Keratinocyte (primary cell): Measurements from ENCODE around the gene CADM2. TPM values are rescaled to one million over a fixed set of nuclear protein-coding genes. Genes with fewer than 3 reads are reported as not detected.

Source experiments
- DNase-seq: peaks from one replicate; pipeline ENCODE4 v3.0.0-alpha.2; 2011; ENCODE audit warnings: low read depth, missing footprints, low spot score
- FAIRE-seq: peaks from 2 replicates; lab custom pipeline; 2011; peaks lifted over from hg19 to GRCh38; lab: Jason Lieb, UNC
- H2AFZ ChIP-seq: 2 replicates; pipeline ENCODE4 v1.6.0; 2012; ENCODE audit warnings: low read length, control low read depth, inconsistent platforms; ENCODE audit not compliant: control insufficient read depth
- H3K27ac ChIP-seq: 2 replicates; pipeline ENCODE4 v1.5.1; 2011; ENCODE audit warnings: low read length; ENCODE audit not compliant: control insufficient read depth, insufficient read depth
- H3K27me3 ChIP-seq: 3 replicates; pipeline ENCODE4 v1.6.0; 2011; ENCODE audit warnings: low read length; ENCODE audit not compliant: control insufficient read depth, insufficient read depth; ENCODE audit errors: extremely low read depth
- H3K36me3 ChIP-seq, 2 experiments: 2 replicates in 1 of 2; 3 replicates in 1 of 2; pipeline ENCODE4 v1.5.1; 2011; ENCODE audit warnings: low read length in 2 of 2, mild to moderate bottlenecking in 1 of 2; ENCODE audit not compliant: control insufficient read depth in 2 of 2, insufficient read depth in 2 of 2; ENCODE audit errors: extremely low read depth in 1 of 2
- H3K4me1 ChIP-seq: 3 replicates; pipeline ENCODE4 v1.5.1; 2011; ENCODE audit warnings: low read length; ENCODE audit not compliant: control insufficient read depth, insufficient read depth; ENCODE audit errors: extremely low read depth
- H3K4me2 ChIP-seq: 3 replicates; pipeline ENCODE4 v1.6.0; 2011; ENCODE audit warnings: low read depth, low read length; ENCODE audit not compliant: control insufficient read depth, insufficient read depth; ENCODE audit errors: extremely low read depth
- H3K4me3 ChIP-seq, 3 experiments: fragments of 200-600 bp in 1 of 3; sonication (generic) in 1 of 3; 2 replicates in 2 of 3; 3 replicates in 1 of 3; pipeline ENCODE4 v1.5.1; 2011 to 2016; ENCODE audit warnings: low read length in 3 of 3, mild to moderate bottlenecking in 3 of 3, control low read depth in 2 of 3, inconsistent platforms in 1 of 3, low read depth in 1 of 3, mixed read lengths in 1 of 3, mixed run types in 1 of 3, moderate library complexity in 1 of 3; ENCODE audit not compliant: control insufficient read depth in 2 of 3, insufficient read depth in 2 of 3; ENCODE audit errors: extremely low read depth in 1 of 3
- H3K79me2 ChIP-seq: 2 replicates; pipeline ENCODE4 v1.6.0; 2012; ENCODE audit warnings: low read length; ENCODE audit not compliant: control insufficient read depth, insufficient read depth
- H3K9ac ChIP-seq: 3 replicates; pipeline ENCODE4 v1.6.0; 2011; ENCODE audit warnings: low read length; ENCODE audit not compliant: control insufficient read depth, insufficient read depth; ENCODE audit errors: extremely low read depth
- H3K9me1 ChIP-seq: 3 replicates; pipeline ENCODE4 v1.6.0; 2011; ENCODE audit warnings: low read length; ENCODE audit not compliant: control insufficient read depth, insufficient read depth; ENCODE audit errors: extremely low read depth
- H3K9me3 ChIP-seq: 2 replicates; pipeline ENCODE4 v1.5.1; 2012; ENCODE audit warnings: low read depth, low read length; ENCODE audit not compliant: control insufficient read depth
- H4K20me1 ChIP-seq: 3 replicates; pipeline ENCODE4 v1.6.0; 2011; ENCODE audit warnings: low read length; ENCODE audit not compliant: control insufficient read depth, insufficient read depth; ENCODE audit errors: extremely low read depth
- EZH2 ChIP-seq: IDR thresholded peaks from one replicate; pipeline ENCODE4 v1.6.1; 2012; ENCODE audit warnings: inconsistent platforms, mild to moderate bottlenecking, low read length, moderate library complexity
- dilution Hi-C: fragments of 300-500 bp; cut with MboI; formaldehyde crosslinking; loops from one replicate; pipeline ENCODE4 v1.7.0; 2020; ENCODE audit warnings: low sequenced_read_pairs; ENCODE audit not compliant: extremely low pct_ligation_motif_present
- polyA plus RNA-seq, 5 experiments: library from polyadenylated mRNA; depleted of rRNA in 3 of 5; stranded (reverse) in 3 of 5; stranded (forward) in 1 of 5; unstranded in 1 of 5; fragments of >200 nt; gene quantifications; 1 replicate in 1 of 5; 2 replicates in 3 of 5; 3 replicates in 1 of 5; pipeline versions ENCODE4 v1.2.1 to v1.2.3, GENCODE V29; 2011 to 2012; ENCODE audit warnings: missing spikeins in 2 of 5, low read depth in 1 of 5, low replicate concordance in 1 of 5
- TF ChIP-seq, protein P1 (sequence below), 3 experiments: IDR thresholded peaks in 1 of 3; conservative IDR thresholded peaks in 1 of 3; optimal IDR thresholded peaks in 1 of 3; 2 replicates in 2 of 3; 3 replicates in 1 of 3; pipeline versions ENCODE3 to v1.5.1; 2011; ENCODE audit warnings: low read length in 3 of 3, mild to moderate bottlenecking in 3 of 3, moderate library complexity in 2 of 3, control low read depth in 1 of 3, inconsistent platforms in 1 of 3; ENCODE audit not compliant: insufficient read depth in 2 of 3; ENCODE audit errors: extremely low read depth in 1 of 3

The CADM2 gene
- polyA plus RNA-seq, 1 donor (not counting 4 experiments of a cell fraction or from before 2014, with no cell fraction given): not detected

DNA sequence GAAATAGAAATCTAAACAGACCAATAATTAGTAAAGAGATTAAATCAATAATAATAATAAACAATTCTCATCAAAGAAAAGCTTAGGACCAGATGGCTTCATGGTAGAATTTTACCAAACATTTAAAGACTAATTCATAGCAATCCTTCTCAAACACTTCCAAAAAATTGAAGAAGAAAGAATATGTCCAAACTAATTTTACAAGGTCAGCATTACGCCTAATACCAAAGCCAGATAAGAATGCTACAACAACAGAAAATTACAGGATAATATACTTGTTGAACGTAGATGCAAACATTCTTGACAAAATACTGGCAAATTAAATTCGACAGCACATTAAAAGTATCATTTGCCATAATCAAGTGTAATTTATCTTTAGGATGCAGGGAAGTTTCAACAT lies 36.1 kb upstream of the CADM2 start:
- Histone ChIP-seq H3K4me3 (no peak overlapping the region), H4K20me1 (no peaks in the 10 kb centered on the region), H3K9me3 (no peaks in the 10 kb centered on the region), H3K36me3 (no peaks in the 10 kb centered on the region), H2AFZ (no peak overlapping the region), H3K4me2 (no peak overlapping the region), H3K27ac (no peak overlapping the region), H3K79me2 (no peaks in the 10 kb centered on the region), H3K4me1 (no peaks in the 10 kb centered on the region), H3K27me3 (no peaks in the 10 kb centered on the region), H3K9ac (no peak overlapping the region), H3K9me1 (no peaks in the 10 kb centered on the region)
- no peak for FAIRE-seq
- dilution Hi-C loops: no loop called here
- DNase-seq: no peak
- no peak for TF ChIP-seq EZH2
- TF ChIP-seq, protein P1, sequence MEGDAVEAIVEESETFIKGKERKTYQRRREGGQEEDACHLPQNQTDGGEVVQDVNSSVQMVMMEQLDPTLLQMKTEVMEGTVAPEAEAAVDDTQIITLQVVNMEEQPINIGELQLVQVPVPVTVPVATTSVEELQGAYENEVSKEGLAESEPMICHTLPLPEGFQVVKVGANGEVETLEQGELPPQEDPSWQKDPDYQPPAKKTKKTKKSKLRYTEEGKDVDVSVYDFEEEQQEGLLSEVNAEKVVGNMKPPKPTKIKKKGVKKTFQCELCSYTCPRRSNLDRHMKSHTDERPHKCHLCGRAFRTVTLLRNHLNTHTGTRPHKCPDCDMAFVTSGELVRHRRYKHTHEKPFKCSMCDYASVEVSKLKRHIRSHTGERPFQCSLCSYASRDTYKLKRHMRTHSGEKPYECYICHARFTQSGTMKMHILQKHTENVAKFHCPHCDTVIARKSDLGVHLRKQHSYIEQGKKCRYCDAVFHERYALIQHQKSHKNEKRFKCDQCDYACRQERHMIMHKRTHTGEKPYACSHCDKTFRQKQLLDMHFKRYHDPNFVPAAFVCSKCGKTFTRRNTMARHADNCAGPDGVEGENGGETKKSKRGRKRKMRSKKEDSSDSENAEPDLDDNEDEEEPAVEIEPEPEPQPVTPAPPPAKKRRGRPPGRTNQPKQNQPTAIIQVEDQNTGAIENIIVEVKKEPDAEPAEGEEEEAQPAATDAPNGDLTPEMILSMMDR (optimal IDR thresholded peaks at IDR 0.05 in 1 of 3, IDR thresholded peaks at IDR 0.05 in 1 of 3, conservative IDR thresholded peaks at IDR 0.05 in 1 of 3; ENCODE audit: extremely low read depth in 1 of 3, insufficient read depth in 2 of 3, low read length in 3 of 3): no peak

DNA sequence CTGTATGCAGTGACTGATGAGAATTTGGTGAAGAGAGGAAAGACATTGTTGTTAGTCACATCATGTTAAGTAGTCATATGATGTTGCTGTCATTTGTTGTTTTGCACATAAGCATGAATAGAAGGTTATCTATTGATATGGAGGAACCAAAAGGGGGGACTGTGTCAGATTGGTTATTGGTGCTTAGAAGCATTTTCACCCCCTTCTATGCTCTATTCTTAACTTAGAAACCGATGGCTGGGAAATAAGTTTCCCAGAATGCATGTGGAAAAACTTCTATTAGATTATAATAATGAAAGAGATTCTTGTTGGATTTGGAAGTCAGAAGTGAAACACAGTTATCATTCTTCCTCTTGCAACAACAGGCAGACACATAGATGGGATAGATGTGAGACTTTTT lies 33.2 kb upstream of the CADM2 start:
- Histone ChIP-seq H3K4me1 (no peaks in the 10 kb centered on the region), H3K9ac (no peak overlapping the region), H3K4me2 (no peak overlapping the region), H4K20me1 (no peaks in the 10 kb centered on the region), H3K9me3 (no peaks in the 10 kb centered on the region), H3K79me2 (no peaks in the 10 kb centered on the region), H3K9me1 (no peaks in the 10 kb centered on the region), H3K27me3 (no peaks in the 10 kb centered on the region), H3K4me3 (no peak overlapping the region), H3K36me3 (no peaks in the 10 kb centered on the region), H3K27ac (no peak overlapping the region), H2AFZ (no peak overlapping the region)
- DNase-seq (no peak), FAIRE-seq (no peak)
- dilution Hi-C loops: no loop called here
- TF ChIP-seq, protein P1 (optimal IDR thresholded peaks at IDR 0.05 in 1 of 3, IDR thresholded peaks at IDR 0.05 in 1 of 3, conservative IDR thresholded peaks at IDR 0.05 in 1 of 3; ENCODE audit: extremely low read depth in 1 of 3, insufficient read depth in 2 of 3, low read length in 3 of 3): no peak
